Middle frontal gyrus (tissue), 1 donor: Measurements from ENCODE around the gene CPVL.
A peak's percentile ranks its signal among the peaks of the same experiment; 100 is the strongest.
"Not testable (repeated sequence)": the region's sequence is repeated elsewhere in the genome, so short reads cannot be mapped to it uniquely, and the experiment has no call there.

Experiments
- DNase-seq: peaks from one replicate; pipeline ENCODE4 v3.0.0-alpha.2; 2015; ENCODE audit warnings: low spot score; ENCODE audit errors: extremely low spot score

The CPVL gene

DNA sequence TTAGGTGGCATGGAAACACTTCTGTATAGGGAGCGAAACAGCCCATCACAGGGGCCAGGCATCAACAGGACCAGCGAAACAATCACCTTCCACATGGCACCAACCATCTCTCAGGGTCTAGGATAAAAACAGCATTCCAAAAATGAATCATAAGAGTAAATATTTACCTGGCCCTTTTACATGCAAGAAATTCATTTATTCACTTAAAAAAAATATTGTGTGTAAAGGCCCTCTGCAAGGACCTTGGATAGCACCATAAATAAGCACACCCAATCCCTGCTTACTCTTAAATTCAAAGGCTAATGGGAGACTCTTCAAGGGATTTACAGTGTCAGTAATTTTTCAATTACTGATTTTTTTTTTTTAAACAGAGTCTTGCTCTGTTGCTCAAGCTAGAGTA lies 25.4 kb downstream of the CPVL start:
- DNase-seq, result no peak

DNA sequence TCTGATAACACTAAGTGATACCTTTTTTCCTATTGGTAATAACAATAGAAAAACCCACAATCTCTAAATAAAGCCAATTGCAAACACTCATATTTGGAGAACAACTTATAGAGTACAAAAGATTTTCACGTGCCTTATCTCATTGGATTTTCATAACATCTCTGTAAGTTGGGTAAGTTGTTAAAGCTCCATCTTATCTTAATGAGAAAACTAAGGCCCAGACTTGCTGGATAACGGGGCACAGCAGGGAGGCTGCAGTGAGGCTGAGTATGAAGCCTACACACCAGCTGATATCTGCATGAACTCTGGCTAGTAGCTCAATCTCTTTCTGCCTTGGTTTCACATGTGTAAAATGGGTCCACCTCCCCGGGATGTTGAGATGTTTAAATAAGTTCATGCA lies 26.8 kb downstream of the CPVL start:
- no peak for DNase-seq

DNA sequence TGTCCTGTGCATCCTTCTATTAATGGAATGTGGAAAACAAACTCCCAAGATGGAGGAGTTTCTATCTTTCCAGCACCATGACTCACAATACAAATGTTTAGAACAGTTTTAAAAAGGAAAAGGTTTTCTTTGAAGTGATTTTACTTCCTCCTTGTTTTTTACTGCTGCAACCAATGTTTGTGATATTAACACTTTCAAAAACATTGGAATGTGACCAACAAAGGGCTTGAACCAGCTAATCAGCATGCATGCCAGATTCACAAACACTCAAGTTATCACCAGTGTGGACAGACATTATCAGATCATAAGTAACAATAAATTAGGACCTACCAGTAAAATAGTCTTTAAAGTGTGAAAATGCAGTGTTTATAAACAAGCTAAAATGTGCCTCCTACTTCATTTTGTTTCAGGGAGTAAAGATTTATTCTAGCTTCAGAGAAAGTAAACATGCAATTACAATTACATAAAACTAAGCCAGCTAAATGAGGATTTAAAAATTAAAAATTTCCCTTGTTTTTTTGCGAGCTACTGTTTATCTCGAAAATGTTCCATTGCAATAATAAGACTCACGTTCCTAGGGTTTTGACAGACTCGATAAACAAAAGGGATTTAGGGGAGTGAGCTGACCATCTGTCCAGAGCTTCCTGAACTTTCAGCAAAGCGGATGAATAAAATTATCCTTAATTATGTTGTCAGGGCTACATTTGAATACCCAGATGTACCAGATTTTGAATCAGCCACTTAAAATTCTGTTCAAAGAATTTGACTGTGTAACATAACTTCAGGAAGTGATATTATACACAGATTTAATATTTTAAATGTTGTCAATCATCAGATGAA lies 29.8 kb downstream of the CPVL start:
- no peak for DNase-seq

DNA sequence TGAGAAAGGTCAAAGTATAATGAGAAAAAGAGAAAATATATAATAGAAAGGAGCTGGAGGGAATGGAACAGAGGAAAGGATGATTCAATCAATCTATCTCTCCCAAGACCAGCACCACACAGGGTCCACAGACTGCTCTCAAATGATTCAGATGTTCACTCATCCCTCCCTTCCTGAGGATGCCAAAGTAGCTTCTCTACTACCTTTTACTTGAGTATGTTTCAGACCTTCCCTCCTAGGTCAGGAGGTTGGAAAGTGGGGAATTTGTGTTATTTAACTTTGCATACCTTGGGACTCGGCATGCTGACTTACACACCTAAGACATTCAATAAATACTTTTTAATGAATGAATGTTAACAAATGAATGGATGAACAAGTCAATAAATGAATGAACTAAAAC lies 30.6 kb downstream of the CPVL start:
- DNase-seq, result no peak

DNA sequence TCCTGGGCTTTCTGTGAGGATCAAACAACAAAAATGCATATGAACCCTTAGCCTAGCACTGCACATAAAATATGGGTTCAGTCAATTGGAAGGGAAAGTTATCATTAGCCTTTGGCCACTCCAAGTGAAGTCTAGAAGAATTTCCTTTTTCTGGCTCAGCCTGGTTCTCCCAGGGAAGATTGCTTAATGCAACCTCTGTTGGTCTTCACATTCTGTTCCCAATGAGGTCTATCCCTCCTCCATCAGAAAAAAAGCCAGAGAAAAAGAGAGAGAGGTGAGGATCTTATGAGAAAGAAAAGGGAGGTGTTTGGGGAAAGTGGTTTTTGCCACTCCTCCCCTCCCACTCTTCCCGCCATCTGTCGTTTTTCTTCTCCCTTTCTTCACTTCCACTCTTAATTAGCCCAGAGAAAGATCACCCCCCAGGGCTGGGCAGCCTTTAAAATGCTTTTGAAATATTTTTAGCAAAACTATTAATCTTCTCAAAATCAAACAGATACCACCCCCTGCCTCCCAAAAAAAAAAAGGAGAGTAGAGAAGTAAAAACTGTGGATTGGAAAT lies 31.1 kb downstream of the CPVL start:
- DNase-seq, result no peak

DNA sequence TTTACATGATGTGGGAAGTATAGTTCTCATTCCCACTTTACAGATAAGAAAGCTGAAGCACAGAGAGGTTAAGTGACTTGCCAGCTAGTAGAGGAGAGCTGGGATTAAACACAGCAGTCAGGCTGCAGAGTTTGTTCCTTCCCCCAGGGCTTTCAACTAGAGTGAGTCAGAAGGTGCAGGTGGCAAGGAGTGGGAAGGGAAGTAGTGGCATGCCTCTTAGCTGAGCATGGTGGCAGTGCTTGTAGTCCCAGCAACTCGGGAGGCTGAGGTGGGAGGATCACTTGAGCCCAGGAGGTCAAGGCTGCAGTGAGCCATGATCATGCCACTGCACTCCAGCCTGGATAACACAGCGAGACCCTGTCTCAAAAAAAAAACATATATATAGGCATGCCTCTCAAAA lies 32.1 kb downstream of the CPVL start:
- DNase-seq, result not testable (repeated sequence)

DNA sequence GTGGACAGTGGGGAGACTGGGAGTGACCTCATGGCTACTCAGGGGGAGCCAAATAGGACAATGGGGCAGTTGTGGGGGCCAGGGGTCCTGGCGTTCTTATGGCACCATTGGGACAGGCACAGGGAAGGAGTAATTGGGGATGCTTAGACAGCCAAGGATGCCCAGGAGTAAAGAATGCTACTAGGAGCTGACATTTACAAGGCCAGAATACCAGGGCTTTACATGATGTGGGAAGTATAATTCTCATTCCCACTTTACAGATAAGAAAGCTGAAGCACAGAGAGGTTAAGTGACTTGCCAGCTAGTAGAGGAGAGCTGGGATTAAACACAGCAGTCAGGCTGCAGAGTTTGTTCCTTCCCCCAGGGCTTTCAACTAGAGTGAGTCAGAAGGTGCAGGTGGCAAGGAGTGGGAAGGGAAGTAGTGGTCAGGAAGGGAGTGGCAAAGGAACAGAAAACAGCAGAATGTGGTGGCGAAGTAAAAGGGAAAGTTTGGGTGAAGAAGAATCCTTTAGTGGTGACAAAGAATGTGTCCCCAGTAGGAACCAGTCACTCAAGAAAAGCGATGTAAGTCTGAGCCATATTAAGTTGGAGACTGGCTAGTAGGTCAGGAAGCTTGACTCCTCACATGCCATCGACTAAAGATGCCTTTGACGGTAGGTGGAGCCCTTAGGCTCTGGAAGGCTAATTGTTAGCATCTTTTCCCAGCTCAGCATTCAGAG lies 32.8 kb downstream of the CPVL start:
- no peak for DNase-seq

DNA sequence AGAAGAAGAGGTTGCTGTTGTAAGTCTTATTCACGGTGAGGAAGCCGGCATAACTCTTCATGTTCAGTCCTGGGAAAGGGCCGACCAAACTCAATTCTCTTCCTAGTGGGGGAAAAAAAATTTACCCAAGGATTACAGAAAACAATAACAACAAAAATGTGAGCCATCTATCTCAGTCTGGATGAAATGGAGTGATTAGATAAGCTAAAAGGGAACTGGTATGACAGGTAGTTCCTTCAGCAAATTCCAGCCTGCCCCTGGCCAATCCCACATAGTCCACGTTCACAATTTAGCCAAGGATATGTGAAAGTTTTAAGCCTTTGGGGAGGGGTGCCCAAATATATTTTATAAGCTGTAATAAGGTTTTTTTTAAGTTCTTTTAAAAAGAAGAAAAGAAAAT lies 33.6 kb downstream of the CPVL start:
- no peak for DNase-seq

DNA sequence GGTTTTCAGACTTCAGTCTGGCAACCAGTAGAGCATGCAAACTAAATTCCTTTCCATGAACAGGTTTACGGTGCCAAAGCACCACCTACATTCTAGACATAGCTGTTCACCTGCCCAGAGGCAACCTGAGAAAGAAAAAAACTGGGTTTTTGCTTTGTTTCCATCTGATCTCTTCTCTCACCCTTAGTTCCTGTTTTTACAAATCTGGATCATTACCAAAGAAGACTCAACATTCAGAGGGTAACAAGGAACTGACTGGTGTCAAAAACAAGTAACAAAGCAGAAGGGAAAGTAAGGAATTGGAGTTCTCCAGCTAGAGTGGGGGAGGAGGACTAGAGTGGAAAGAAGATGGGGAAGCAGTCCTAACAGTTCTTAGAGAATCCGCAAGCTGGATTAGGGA lies 36.4 kb downstream of the CPVL start:
- no peak for DNase-seq

DNA sequence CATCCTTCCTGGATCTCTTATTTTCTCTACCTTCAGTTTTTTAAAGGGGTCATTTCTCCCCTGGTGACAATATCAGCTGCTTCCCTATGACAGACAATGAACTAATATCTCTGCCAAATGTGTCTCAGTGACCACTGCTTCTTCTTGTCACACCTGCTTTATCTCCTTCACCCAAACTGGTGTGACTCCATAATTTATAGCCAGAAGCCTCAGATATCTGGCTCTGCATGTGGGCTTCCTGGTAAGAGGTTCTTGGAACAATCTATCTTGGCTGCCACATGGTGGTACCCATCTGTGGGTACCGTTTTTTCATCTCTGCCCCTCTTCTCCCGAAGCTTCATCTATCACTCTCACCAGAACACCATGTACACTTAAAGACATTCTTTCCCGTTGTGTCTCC lies 37.0 kb downstream of the CPVL start:
- DNase-seq, result no peak

DNA sequence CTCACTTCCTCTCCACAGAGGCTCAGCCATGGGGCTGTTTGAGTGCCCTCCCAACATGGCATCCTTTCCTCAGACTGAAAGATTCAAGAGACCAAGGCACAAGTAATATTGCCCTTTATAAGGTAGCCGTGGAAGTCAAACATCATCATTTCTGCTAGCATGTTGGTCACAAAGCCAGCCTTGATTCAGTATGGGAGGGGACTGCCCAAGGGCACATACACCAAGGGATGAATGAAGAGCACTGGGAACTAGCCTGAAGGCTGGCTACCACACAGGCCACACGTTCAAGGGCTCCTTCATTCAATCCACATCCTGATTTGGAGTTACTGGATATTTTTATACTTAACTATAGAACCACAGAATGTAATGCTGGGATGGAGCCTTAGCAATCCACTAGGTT lies 39.3 kb downstream of the CPVL start:
- no peak for DNase-seq

DNA sequence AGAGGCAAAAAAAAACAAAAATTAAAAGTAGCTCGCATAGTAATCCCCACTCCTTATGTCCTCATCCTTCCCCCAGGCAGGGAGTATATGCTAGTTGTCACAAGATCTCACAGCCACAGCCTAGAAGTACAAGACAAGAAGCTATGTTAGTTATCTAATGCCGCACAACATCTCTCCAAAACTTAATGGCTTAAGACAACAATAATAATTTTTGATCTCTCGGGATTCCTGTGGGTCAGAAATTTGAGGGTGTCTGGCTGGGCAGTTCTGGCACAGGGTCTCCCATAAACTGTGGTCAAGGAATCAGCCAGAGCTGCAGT lies 39.7 kb downstream of the CPVL start:
- no peak for DNase-seq

DNA sequence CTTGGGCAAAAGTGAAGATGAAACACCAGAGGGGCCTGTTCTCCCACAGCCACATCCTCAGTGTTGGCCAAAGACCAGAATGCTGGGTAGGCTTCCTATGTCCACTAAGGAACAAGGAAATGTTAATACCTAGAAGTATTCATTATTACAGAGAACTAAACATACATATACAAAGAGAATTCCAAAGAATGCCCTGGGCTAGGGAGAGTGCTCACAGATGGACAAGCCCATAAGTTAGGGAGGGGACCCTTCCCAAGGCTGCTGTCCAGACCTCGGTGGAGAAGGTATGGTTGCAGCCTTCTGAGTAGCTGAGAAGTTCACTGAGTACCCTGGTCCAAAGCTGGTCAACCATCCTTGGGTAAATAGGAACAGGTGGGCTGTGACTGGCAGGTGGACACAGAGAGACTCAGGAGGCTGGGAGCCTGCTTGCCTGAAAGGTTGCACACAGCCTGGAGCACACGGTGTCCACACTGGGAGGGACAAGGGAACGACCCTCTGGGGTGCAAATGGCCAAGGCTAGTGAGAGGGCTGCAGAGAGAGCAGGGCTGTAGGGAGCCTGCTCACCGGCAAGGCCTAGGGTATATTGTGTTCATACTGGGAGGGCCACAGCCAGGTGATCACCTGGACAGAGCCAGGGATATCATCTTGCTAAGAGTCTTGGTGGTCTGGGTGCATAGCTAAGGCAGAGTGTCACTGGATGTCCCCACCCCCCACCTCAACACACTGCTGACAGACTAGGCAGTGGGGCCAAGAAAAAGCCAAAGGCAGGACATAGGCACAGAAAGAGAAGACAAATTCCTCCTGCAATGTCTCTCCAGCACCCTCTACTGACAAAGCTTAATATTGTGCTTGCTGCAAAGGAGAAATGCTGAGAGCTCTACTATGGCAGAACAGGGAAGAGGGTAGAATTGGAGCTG lies 40.3 kb downstream of the CPVL start:
- DNase-seq, result peak; percentile 63

DNA sequence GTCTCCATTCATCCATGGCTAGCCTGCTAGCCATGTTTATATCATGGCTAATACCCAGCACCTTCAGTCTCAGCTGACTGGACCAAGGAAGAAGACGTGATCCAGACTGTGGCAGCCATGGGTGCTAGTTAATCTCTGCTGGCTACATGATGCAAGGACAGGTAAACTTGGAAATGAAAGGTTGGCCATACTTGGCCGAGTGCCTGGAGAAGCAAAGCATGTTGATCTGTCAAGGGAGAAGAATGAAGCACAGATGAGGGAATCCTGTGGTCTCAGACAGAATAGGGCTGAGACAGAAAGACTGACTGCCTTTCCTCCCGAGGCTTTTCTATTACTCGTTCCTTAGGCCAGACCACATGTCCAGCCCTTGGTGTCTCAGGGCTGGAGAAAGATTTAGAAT lies 41.1 kb downstream of the CPVL start:
- DNase-seq, result no peak

DNA sequence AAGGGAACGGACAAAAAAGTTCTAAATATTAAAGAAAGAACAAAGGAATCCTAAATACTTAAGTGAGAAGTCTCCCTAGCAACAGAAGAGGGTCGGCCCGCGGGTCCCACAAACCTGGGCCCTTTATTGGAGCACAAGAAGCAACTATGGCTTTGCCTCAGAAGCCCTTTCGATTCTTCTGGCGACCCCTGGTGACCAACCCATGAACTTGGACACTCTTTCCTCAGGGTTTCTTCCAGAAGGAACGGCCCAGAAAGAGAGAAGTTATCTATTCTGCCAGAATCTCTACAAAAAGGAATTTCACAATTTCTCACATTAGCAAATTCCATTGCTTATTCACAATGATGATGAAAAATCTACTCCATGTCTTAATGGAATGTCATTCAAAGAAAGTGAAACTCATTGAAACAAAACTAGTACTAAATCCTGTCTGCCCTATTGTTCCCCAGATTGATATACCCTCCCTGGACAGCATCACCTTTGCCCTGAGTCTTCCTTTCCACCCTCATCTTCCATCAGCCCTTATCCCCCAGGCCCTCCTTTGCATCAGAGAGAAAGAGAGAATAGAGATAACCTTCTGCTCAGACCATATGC lies 43.7 kb downstream of the CPVL start:
- DNase-seq, result no peak

DNA sequence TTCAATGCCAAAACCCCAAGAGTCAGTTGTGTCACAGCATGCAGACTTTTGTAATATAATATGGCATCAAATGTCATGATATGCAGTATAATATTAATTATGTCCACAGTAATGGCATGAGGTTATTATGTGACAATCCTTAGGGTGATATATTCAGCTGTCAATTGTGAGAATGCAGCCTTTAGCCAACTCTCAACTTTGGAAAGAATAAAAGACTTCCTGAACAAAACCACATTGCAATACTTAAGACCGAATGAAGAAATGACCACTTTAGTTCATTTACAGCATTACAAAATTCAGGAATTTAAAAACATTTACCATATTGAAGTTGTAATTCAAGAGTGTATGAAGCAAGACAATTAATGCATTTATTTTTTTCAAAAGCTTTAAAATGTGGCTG lies 45.4 kb downstream of the CPVL start:
- no peak for DNase-seq

DNA sequence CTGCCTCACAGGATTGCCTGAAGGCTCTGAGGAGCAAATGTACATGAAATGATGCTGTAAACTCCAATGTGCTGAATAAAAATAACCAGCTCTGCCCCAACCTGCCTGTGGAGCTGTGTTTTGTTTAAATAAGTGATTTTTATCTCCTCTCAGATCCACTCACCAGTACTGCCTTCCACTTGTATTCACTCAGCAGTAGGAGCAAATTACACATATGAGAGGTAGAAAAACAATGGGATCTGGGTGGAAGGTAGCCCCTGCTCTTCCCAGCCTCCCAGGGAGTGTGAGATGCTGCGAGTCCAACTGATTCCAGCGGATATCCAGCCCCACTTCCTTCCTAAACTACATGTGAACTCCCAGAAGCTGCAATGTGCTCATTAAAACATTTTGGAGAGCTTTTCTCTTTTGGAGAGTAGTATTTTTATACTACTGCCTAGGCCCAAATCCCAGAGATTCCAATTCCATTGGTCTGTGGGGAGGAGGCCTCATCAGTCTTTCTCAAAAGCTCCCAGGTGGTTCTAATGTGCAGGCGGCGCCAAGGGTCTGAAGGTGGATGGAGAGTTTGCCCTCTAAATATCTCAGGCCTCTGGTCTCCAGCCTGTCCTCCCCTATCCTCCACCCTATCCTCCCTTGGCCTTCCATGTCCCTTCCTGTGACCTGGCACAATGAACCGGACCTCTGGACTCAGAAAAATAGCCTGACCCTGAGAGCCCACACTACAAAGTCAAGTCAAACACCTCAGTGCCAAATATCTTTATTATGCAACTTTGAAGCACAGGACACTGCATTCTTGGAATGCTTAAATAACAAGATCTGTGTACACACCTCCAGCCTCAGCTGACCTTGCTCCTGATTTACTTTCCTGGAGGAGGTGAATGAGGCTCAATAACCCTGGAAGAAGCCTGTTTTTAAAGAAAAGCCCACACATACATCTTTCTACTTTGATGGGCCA lies 46.2 kb downstream of the CPVL start:
- no peak for DNase-seq

DNA sequence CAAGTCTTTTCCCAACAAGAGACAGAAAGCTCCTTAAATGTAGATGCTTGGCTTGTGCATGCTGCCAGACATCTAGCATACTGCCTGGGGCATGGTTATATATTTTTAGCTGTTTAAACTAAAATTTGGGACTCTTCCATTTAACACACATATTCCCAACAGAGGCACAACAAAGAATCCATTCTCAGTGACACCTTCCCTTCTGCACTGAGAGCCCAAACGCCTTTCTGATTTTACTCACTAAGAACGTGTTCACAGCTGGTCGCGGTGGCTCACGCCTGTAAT lies 49.9 kb downstream of the CPVL start:
- no peak for DNase-seq

DNA sequence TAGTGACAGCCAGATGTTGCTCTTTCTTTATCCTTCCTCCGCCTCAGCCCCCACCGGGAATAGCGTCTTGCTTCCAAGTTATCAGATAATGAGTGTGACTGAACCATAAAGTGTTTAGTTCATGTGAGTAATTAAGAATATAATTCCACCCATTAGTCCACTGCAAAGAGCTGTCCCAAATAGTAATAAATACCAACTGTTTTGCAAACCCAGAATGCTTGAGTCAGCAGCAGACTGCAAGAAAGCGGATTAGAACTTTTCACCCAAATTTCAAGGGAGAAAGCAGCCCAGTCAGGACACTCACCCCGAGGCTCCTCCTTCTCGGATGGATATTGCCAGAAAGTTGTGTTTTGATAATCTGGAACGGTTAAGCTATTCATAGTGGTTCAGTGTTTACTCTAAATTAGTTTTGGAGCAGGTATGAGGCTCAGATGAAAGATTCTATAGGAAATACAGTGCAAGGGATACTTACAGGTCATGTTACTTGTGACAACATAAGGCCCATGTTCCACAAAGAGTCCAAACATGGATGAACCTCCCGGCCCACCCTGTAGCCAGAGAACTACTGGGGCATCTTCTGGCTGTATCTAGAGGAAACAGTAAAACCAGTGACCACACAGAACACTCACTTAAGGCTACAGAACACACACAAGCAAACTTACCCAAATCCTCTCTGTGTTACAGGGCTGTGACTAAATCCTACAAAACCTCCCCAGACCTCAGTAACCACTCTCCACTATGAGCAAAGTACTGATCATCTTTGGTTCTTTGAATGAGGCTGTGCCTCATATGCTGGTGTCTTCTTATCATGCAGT lies 50.5 kb downstream of the CPVL start:
- DNase-seq, result no peak

DNA sequence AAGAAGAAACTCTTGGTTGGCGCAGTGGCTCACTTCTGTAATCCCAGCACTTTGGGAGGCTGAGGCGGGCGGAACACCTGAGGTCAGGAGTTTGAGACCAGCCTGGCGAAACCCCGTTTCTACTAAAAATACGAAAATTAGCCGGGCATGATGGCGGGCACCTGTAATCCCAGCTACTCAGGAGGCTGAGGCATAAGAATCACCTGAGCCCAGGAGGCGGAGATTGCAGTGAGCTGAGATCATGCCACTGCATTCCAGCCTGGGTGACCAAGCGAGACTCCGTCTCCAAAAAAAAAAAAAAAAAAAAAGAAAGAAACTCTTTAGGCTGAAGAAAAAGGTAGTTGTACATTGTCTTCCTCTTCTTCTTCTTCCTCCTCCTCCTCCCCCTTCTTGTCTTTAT lies 53.2 kb downstream of the CPVL start:
- DNase-seq, result not testable (repeated sequence)
